HepG2 (cell line): Measurements from ENCODE around the gene ZBTB7C. TPM values are rescaled to one million over a fixed set of nuclear protein-coding genes. Genes with fewer than 3 reads are reported as not detected.

Source experiments
- ATAC-seq: fragments of 200-7000 bp; cut with Tn5 transposase; 3 replicates; pipeline ENCODE4 v1.9.1; 2020; ENCODE audit warnings: mild to moderate bottlenecking, moderate library complexity
- BruUV-seq: library from RNA; stranded (reverse); fragments of 400-500 nt; replicated peaks from 2 replicates; lab custom pipeline; 2021; lab: Mats Ljungman, UMichigan
- CTCF ChIA-PET: fragments of 300-600 bp; formaldehyde crosslinking; extraction: SDS; loops from one replicate; lab custom pipeline; 2021; ENCODE audit warnings: low total read pairs, inconsistent platforms, low intra/inter-chr PET ratio; lab: Yijun Ruan, JAX
- POLR2A ChIA-PET: fragments of 350-600 bp; sonication (Branson Sonifier 250); formaldehyde crosslinking; loops from one replicate; lab custom pipeline; 2020; ENCODE audit warnings: antibody characterized with exemption, inconsistent platforms; lab: Yijun Ruan, JAX
- DNase-seq: peaks from one replicate; pipeline ENCODE4 v3.0.0-alpha.2; 2015; ENCODE audit warnings: low spot score
- FAIRE-seq: peaks from 3 replicates; lab custom pipeline; 2011; peaks lifted over from hg19 to GRCh38; lab: Jason Lieb, UNC
- H2AFZ ChIP-seq: one replicate; pipeline ENCODE4 v1.6.1; 2011; ENCODE audit warnings: low read length, inconsistent platforms
- H3K27ac ChIP-seq: fragments of 300-600 bp; 3 replicates; pipeline ENCODE4 v1.8.0; 2011; ENCODE audit warnings: mixed run types, mild to moderate bottlenecking, mixed read lengths, low read length, inconsistent platforms; ENCODE audit not compliant: insufficient read depth; ENCODE audit errors: extremely low read length
- H3K27me3 ChIP-seq, 2 experiments: fragments of 200-600 bp in 1 of 2; 2 replicates in 1 of 2; 3 replicates in 1 of 2; pipeline versions ENCODE4 v1.6.0 to v1.8.0; 2011; ENCODE audit warnings: low read length in 2 of 2, mild to moderate bottlenecking in 2 of 2, moderate library complexity in 2 of 2, inconsistent platforms in 1 of 2; ENCODE audit not compliant: insufficient read depth in 2 of 2, control insufficient read depth in 1 of 2
- H3K36me3 ChIP-seq, 2 experiments: fragments of 200-600 bp in 1 of 2; replicated peaks in 1 of 2; 2 replicates in 1 of 2; 3 replicates in 1 of 2; pipeline versions ENCODE4 v1.5.1 to v1.8.0; 2011; ENCODE audit warnings: low read length in 2 of 2, inconsistent platforms in 1 of 2; ENCODE audit not compliant: insufficient read depth in 2 of 2, control insufficient read depth in 1 of 2
- H3K4me1 ChIP-seq: 2 replicates; pipeline ENCODE4 v1.5.1; 2012; ENCODE audit warnings: low read length, inconsistent platforms; ENCODE audit not compliant: insufficient read depth
- H3K4me2 ChIP-seq: 2 replicates; pipeline ENCODE4 v1.6.0; 2011; ENCODE audit warnings: low read depth, low read length, inconsistent platforms
- H3K4me3 ChIP-seq, 3 experiments: fragments of 200-600 bp in 1 of 3; sonication (generic), shearing (Covaris generic) in 1 of 3; replicated peaks in 1 of 3; 2 replicates each; pipeline ENCODE4 v1.5.1; 2011 to 2016; ENCODE audit warnings: low read length in 3 of 3, inconsistent platforms in 2 of 3, low read depth in 2 of 3, mild to moderate bottlenecking in 2 of 3, control low read depth in 1 of 3, mixed read lengths in 1 of 3; ENCODE audit not compliant: insufficient read depth in 1 of 3
- H3K79me2 ChIP-seq: one replicate; pipeline ENCODE4 v1.6.1; 2011; ENCODE audit warnings: low read length, inconsistent platforms; ENCODE audit not compliant: insufficient read depth
- H3K9ac ChIP-seq: 2 replicates; pipeline ENCODE4 v1.6.0; 2011; ENCODE audit warnings: mild to moderate bottlenecking, low read depth, low read length, inconsistent platforms; ENCODE audit not compliant: insufficient read depth
- H3K9me3 ChIP-seq: 2 replicates; pipeline ENCODE4 v1.5.1; 2012; ENCODE audit warnings: mild to moderate bottlenecking, low read length
- H4K20me1 ChIP-seq: 2 replicates; pipeline ENCODE4 v1.6.0; 2011; ENCODE audit warnings: inconsistent platforms, mild to moderate bottlenecking, low read length, moderate library complexity; ENCODE audit not compliant: insufficient read depth
- SOX13 ChIP-seq, 3 experiments: fragments of 450-650 bp in 1 of 3; sonication (generic) in 1 of 3; formaldehyde crosslinking in 1 of 3; IDR thresholded peaks in 2 of 3; conservative IDR thresholded peaks in 1 of 3; 2 replicates each; pipeline versions ENCODE4 v1.5.0 to v1.6.1; 2016 to 2020; ENCODE audit warnings: antibody characterized with exemption in 1 of 3, mild to moderate bottlenecking in 1 of 3, missing compliant biosample characterization in 1 of 3, missing genetic modification reagents in 1 of 3, moderate library complexity in 1 of 3
- TARDBP ChIP-seq: sonication (generic); formaldehyde crosslinking; IDR thresholded peaks from 2 replicates; pipeline ENCODE4 v1.8.0; 2022; ENCODE audit warnings: mild to moderate bottlenecking, missing genetic modification reagents
- TOE1 ChIP-seq: sonication (generic); formaldehyde crosslinking; IDR thresholded peaks from 2 replicates; pipeline ENCODE4 v1.4.0; 2020; ENCODE audit warnings: mild to moderate bottlenecking, missing genetic modification reagents
- ZMYM4 ChIP-seq: sonication (generic); formaldehyde crosslinking; IDR thresholded peaks from 2 replicates; pipeline ENCODE4 v1.8.1; 2023; ENCODE audit warnings: mild to moderate bottlenecking, missing genetic modification reagents
- ZNF280D ChIP-seq: sonication (generic); formaldehyde crosslinking; IDR thresholded peaks from 2 replicates; pipeline ENCODE4 v1.5.1; 2020; ENCODE audit warnings: mild to moderate bottlenecking, missing genetic modification reagents
- ZNF3 ChIP-seq: IDR thresholded peaks from 2 replicates; pipeline ENCODE4 v1.7.0; 2017; ENCODE audit warnings: inconsistent platforms
- ZNF749 ChIP-seq: sonication (generic); formaldehyde crosslinking; IDR thresholded peaks from 2 replicates; pipeline ENCODE4 v1.8.0; 2022; ENCODE audit warnings: mild to moderate bottlenecking, missing genetic modification reagents, moderate library complexity, borderline replicate concordance
- ZSCAN9 ChIP-seq: IDR thresholded peaks from 2 replicates; pipeline ENCODE4 v1.6.1; 2016; ENCODE audit warnings: borderline replicate concordance
- WGBS: methylation state at CpG from one replicate; pipeline ENCODE4 v1.1.6; 2017; ENCODE audit warnings: low lambda C conversion rate; 5-methylcytosine and 5-hydroxymethylcytosine counted together
- in situ Hi-C: cut with HindIII; loops from 2 replicates; pipeline ENCODE4 v1.10.0; 2017; ENCODE audit warnings: low pct_unique_long_range_greater_than_20kb; ENCODE audit not compliant: extremely low pct_ligation_motif_present
- intact Hi-C: fragments of 100-400 bp; cut with micrococcal nuclease; formaldehyde crosslinking; loops from one replicate; pipeline ENCODE4 v1.10.0; 2022; ENCODE audit not compliant: unreplicated experiment
- polyA plus RNA-seq, 8 experiments: library from polyadenylated mRNA; depleted of rRNA in 3 of 8; stranded (reverse) in 7 of 8; unstranded in 1 of 8; fragments of >200 nt; fragmentation: Illumina TruSeq in 4 of 8; extraction: Trizol in 4 of 8; gene quantifications; 2 replicates each; pipeline versions ENCODE4 v1.2.1 to v1.2.3, GENCODE V29; 2011 to 2016; ENCODE audit warnings: low read depth in 4 of 8, missing spikeins in 1 of 8, mixed read lengths in 1 of 8; ENCODE audit not compliant: insufficient read depth in 1 of 8
- total RNA-seq, 5 experiments: library from RNA; depleted of rRNA; stranded (reverse); fragments of >200 nt; fragmentation: Illumina TruSeq; extraction: Trizol; gene quantifications; 2 replicates each; pipeline ENCODE4 v1.2.3, GENCODE V29; 2016; ENCODE audit warnings: low read depth in 1 of 5
- TF ChIP-seq, protein P1 (sequence below): sonication (generic); formaldehyde crosslinking; IDR thresholded peaks from 2 replicates; pipeline ENCODE4 v1.9.0; 2022; ENCODE audit warnings: missing genetic modification reagents, mild to moderate bottlenecking, borderline replicate concordance
- TF ChIP-seq, protein P2 (sequence below): sonication (generic); formaldehyde crosslinking; IDR thresholded peaks from 2 replicates; pipeline ENCODE4 v1.5.0; 2020; ENCODE audit warnings: missing genetic modification reagents
- TF ChIP-seq, protein P3 (sequence below): sonication (generic); formaldehyde crosslinking; IDR thresholded peaks from 2 replicates; pipeline ENCODE4 v1.5.0; 2020; ENCODE audit warnings: mild to moderate bottlenecking, missing genetic modification reagents, borderline replicate concordance

The ZBTB7C gene
- total and polyA plus RNA-seq, 2 of the 13 experiments (the other 11 are each of a cell fraction or from before 2014, with no cell fraction given) = 0.01 to 0.04 TPM

- no peak for TF ChIP-seq ZNF280D (CRISPR knock-in tag)
- TF ChIP-seq, protein P1, sequence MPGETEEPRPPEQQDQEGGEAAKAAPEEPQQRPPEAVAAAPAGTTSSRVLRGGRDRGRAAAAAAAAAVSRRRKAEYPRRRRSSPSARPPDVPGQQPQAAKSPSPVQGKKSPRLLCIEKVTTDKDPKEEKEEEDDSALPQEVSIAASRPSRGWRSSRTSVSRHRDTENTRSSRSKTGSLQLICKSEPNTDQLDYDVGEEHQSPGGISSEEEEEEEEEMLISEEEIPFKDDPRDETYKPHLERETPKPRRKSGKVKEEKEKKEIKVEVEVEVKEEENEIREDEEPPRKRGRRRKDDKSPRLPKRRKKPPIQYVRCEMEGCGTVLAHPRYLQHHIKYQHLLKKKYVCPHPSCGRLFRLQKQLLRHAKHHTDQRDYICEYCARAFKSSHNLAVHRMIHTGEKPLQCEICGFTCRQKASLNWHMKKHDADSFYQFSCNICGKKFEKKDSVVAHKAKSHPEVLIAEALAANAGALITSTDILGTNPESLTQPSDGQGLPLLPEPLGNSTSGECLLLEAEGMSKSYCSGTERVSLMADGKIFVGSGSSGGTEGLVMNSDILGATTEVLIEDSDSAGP (CRISPR knock-in tag) = no peak
- no peak for TF ChIP-seq ZMYM4 (CRISPR knock-in tag)
- TF ChIP-seq ZNF3 (CRISPR knock-in tag) = no peak
- TF ChIP-seq, protein P2, sequence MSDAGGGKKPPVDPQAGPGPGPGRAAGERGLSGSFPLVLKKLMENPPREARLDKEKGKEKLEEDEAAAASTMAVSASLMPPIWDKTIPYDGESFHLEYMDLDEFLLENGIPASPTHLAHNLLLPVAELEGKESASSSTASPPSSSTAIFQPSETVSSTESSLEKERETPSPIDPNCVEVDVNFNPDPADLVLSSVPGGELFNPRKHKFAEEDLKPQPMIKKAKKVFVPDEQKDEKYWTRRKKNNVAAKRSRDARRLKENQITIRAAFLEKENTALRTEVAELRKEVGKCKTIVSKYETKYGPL = no peak
- TF ChIP-seq, all 625 proteins: peak for 0
These were observed 20.7 kb downstream of the ZBTB7C start (continued) for GRCh38 chr18:48388478-48388877.

- intact Hi-C loops (no loop called here), in situ Hi-C loops (no loop called here)
- no peak for DNase-seq
- Histone ChIP-seq H3K79me2 (no peaks in the 10 kb centered on the region), H3K27me3 (peaks cover 1 to 25% of the 10 kb centered on the region in 2 experiments; a peak in 4 of 5 replicates), H3K9ac (no peak overlapping the region), H3K4me1 (no peaks in the 10 kb centered on the region), H3K9me3 (no peaks in the 10 kb centered on the region), H3K27ac (no peak overlapping the region), H4K20me1 (peaks cover 3% of the 10 kb centered on the region; the same call in 1 of the 2 replicates), H3K4me2 (no peak overlapping the region), H3K4me3 (no peak overlapping the region), H2AFZ (no peak overlapping the region), H3K36me3 (no peaks in the 10 kb centered on the region)
- ChIA-PET CTCF (no interaction called here), POLR2A (no interaction called here)
- FAIRE-seq = no peak
- BruUV-seq = no TSS peak
- no peak for ATAC-seq
- WGBS = 0% methylated on average over 1 of the region's 1 CpG
- TF ChIP-seq SOX13 (IDR thresholded peaks at IDR 0.05) (no peak), SOX13 (CRISPR knock-in tag; conservative IDR thresholded peaks at IDR 0.05 in 1 of 2, IDR thresholded peaks at IDR 0.05 in 1 of 2) (no peak), ZSCAN9 (CRISPR knock-in tag) (no peak), TOE1 (CRISPR knock-in tag) (no peak), ZNF749 (CRISPR knock-in tag) (no peak), TARDBP (CRISPR knock-in tag) (no peak)
- TF ChIP-seq, protein P3, sequence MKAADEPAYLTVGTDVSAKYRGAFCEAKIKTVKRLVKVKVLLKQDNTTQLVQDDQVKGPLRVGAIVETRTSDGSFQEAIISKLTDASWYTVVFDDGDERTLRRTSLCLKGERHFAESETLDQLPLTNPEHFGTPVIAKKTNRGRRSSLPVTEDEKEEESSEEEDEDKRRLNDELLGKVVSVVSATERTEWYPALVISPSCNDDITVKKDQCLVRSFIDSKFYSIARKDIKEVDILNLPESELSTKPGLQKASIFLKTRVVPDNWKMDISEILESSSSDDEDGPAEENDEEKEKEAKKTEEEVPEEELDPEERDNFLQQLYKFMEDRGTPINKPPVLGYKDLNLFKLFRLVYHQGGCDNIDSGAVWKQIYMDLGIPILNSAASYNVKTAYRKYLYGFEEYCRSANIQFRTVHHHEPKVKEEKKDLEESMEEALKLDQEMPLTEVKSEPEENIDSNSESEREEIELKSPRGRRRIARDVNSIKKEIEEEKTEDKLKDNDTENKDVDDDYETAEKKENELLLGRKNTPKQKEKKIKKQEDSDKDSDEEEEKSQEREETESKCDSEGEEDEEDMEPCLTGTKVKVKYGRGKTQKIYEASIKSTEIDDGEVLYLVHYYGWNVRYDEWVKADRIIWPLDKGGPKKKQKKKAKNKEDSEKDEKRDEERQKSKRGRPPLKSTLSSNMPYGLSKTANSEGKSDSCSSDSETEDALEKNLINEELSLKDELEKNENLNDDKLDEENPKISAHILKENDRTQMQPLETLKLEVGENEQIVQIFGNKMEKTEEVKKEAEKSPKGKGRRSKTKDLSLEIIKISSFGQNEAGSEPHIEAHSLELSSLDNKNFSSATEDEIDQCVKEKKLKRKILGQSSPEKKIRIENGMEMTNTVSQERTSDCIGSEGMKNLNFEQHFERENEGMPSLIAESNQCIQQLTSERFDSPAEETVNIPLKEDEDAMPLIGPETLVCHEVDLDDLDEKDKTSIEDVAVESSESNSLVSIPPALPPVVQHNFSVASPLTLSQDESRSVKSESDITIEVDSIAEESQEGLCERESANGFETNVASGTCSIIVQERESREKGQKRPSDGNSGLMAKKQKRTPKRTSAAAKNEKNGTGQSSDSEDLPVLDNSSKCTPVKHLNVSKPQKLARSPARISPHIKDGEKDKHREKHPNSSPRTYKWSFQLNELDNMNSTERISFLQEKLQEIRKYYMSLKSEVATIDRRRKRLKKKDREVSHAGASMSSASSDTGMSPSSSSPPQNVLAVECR = no peak
These were observed 21.9 kb downstream of the ZBTB7C start for GRCh38 chr18:48387300-48387699.
